ENCODE data around the gene CNTFR. TPM values are rescaled to one million over a fixed set of nuclear protein-coding genes. Genes with fewer than 3 reads are reported as not detected.

CNTFR gene
- total RNA-seq, 6 experiments from 2014 or later, result 0.71 to 12.5 (median 3.4) TPM

- intact Hi-C loops (cut with DNase I), result no loop called here
- H3K27me3 ChIP-seq, result no peaks in the 10 kb centered on the region
Measured at GRCh38 chr9:34575862-34576596, 13.5 kb downstream of the CNTFR start.

GRCh38 chr9:34575241-34575640 is 14.3 kb downstream of the CNTFR start:
- ATAC-seq (no peak), DNase-seq (no peak)
- Histone ChIP-seq H3K36me3 (no peaks in the 10 kb centered on the region), H3K4me1 (peaks cover 0 to 3% (median 1%) of the 10 kb centered on the region in 4 donors), H3K4me3 (no peak overlapping the region), H3K27me3 (no peaks in the 10 kb centered on the region), H3K27ac (no peak overlapping the region), H3K9me3 (no peaks in the 10 kb centered on the region)
- intact Hi-C loops (cut with DNase I), result no loop called here
- no peak for TF ChIP-seq CTCF (IDR thresholded peaks at IDR 0.05)
- TF ChIP-seq POLR2A (IDR thresholded peaks at IDR 0.05), result no peak
- WGBS (ENCODE audit: insufficient coverage, low coverage, low lambda C conversion rate, missing lambda C conversion rate), result 52% methylated on average over 8 of the region's 8 CpGs

More at GRCh38 chr9:34575862-34576596, 13.5 kb downstream of the CNTFR start:
- Histone ChIP-seq H3K4me3 (no peak overlapping the region), H3K36me3 (no peaks in the 10 kb centered on the region), H3K4me1 (peaks cover 0 to 3% (median 1%) of the 10 kb centered on the region in 4 donors), H3K27ac (no peak overlapping the region), H3K9me3 (no peaks in the 10 kb centered on the region)
- 72% methylated on average over 10 of the region's 21 CpGs for WGBS (ENCODE audit: insufficient coverage, low coverage, low lambda C conversion rate, missing lambda C conversion rate)
- TF ChIP-seq CTCF (IDR thresholded peaks at IDR 0.05) (no peak), POLR2A (IDR thresholded peaks at IDR 0.05) (no peak)
- ATAC-seq, result no peak
- DNase-seq, result no peak

GRCh38 chr9:34574571-34574970 is 15.0 kb downstream of the CNTFR start:
- no peak overlapping the region for H3K27ac ChIP-seq
- no peaks in the 10 kb centered on the region for H3K27me3 ChIP-seq
- intact Hi-C loops (cut with DNase I), result no loop called here
- ATAC-seq (no peak), DNase-seq (no peak)
- TF ChIP-seq CTCF (IDR thresholded peaks at IDR 0.05) (no peak), POLR2A (IDR thresholded peaks at IDR 0.05) (no peak)
- no peaks in the 10 kb centered on the region for H3K9me3 ChIP-seq
- peaks cover 0 to 3% (median 1%) of the 10 kb centered on the region in 4 donors for H3K4me1 ChIP-seq
- no peak overlapping the region for H3K4me3 ChIP-seq
- no peaks in the 10 kb centered on the region for H3K36me3 ChIP-seq
- WGBS (ENCODE audit: insufficient coverage, low coverage, low lambda C conversion rate, missing lambda C conversion rate), result 100% methylated on average over 3 of the region's 12 CpGs

- ATAC-seq (no peak), DNase-seq (no peak)
- WGBS (ENCODE audit: insufficient coverage, low coverage, low lambda C conversion rate, missing lambda C conversion rate), result 85% methylated on average over 9 of the region's 17 CpGs
- Histone ChIP-seq H3K36me3 (no peaks in the 10 kb centered on the region), H3K9me3 (no peaks in the 10 kb centered on the region), H3K27me3 (no peaks in the 10 kb centered on the region), H3K4me3 (no peak overlapping the region), H3K27ac (no peak overlapping the region), H3K4me1 (peaks cover 0 to 3% (median 1%) of the 10 kb centered on the region in 4 donors)
- no peak for TF ChIP-seq POLR2A (IDR thresholded peaks at IDR 0.05)
- no peak for TF ChIP-seq CTCF (IDR thresholded peaks at IDR 0.05)
- intact Hi-C loops (cut with DNase I), result no loop called here
Measured at GRCh38 chr9:34573599-34574325, 15.8 kb downstream of the CNTFR start.
